Lower leg skin (tissue), 3 donors: Measurements from ENCODE around the gene ERC2.

Experiments used
- POLR2A ChIP-seq, 2 donors: fragments of 450-650 bp; IDR thresholded peaks; one replicate each; pipeline ENCODE4 v1.6.1; 2016 to 2017; ENCODE audit warnings: antibody characterized with exemption in 2 of 2, mild to moderate bottlenecking in 1 of 2, moderate library complexity in 1 of 2
- TF ChIP-seq, protein P1 (sequence below), 3 donors: fragments of 450-650 bp; IDR thresholded peaks; one replicate each; pipeline ENCODE4 v1.5.1; 2016; ENCODE audit warnings: antibody characterized with exemption in 3 of 3, mild to moderate bottlenecking in 3 of 3, moderate library complexity in 2 of 3

DNA sequence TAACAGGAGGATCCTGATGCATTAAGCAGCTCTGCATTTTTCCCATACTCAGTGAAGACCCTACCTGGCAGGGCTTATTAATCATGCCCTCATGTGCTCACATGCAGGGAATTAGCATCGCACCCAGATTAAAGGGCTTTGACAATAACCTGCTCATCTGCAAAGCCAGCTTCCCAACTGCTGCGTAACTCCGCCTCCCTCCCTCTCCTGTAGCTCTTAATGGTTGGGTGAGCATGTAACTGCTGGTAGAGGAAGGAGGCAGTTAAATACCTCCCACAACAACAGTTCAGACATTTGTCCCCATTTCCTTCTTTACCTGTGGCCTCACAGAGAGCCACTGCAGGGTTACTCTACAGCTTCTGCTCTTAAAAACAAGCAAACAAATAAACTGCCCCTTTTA is 777.5 kb downstream of the ERC2 start:
- TF ChIP-seq, protein P1, sequence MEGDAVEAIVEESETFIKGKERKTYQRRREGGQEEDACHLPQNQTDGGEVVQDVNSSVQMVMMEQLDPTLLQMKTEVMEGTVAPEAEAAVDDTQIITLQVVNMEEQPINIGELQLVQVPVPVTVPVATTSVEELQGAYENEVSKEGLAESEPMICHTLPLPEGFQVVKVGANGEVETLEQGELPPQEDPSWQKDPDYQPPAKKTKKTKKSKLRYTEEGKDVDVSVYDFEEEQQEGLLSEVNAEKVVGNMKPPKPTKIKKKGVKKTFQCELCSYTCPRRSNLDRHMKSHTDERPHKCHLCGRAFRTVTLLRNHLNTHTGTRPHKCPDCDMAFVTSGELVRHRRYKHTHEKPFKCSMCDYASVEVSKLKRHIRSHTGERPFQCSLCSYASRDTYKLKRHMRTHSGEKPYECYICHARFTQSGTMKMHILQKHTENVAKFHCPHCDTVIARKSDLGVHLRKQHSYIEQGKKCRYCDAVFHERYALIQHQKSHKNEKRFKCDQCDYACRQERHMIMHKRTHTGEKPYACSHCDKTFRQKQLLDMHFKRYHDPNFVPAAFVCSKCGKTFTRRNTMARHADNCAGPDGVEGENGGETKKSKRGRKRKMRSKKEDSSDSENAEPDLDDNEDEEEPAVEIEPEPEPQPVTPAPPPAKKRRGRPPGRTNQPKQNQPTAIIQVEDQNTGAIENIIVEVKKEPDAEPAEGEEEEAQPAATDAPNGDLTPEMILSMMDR (IDR thresholded peaks at IDR 0.05), result no peak
- no peak for TF ChIP-seq POLR2A (IDR thresholded peaks at IDR 0.05)
